OCI-LY7 (cell line): ENCODE results near the gene RAB20.

Experiments
- CTCF ChIP-seq: fragments of 200-600 bp; sonication (generic); conservative IDR thresholded peaks from 2 replicates; pipeline ENCODE4 v1.5.1; 2014; ENCODE audit warnings: mild to moderate bottlenecking, antibody characterized with exemption, low read length, moderate library complexity, mixed read lengths
- EZH2phosphoT487 ChIP-seq: fragments of 200-600 bp; sonication (generic); IDR thresholded peaks from 2 replicates; pipeline ENCODE4 v1.6.1; 2018; ENCODE audit warnings: low read depth, borderline replicate concordance, mild to moderate bottlenecking, mixed run types, antibody characterized with exemption, low read length, moderate library complexity, mixed read lengths

- TF ChIP-seq CTCF (no peak), EZH2phosphoT487 (no peak)
These were observed 53.7 kb downstream of the RAB20 start for GRCh38 chr13:110507678-110508381.
